Choroid plexus epithelial cell (primary cell): Measurements from ENCODE around the gene OR2AE1.
"Not testable (repeated sequence)": the region's sequence is repeated elsewhere in the genome, so short reads cannot be mapped to it uniquely, and the experiment has no call there.

Experiments used
- DNase-seq: peaks from one replicate; pipeline ENCODE4 v3.0.0-alpha.2; 2010; ENCODE audit warnings: low read depth
- H3K4me3 ChIP-seq: 2 replicates; pipeline ENCODE4 v1.5.1; 2011; ENCODE audit warnings: low read depth, mild to moderate bottlenecking, control low read depth, low read length, moderate library complexity
- TF ChIP-seq, protein P1 (sequence below): conservative IDR thresholded peaks from 2 replicates; pipeline ENCODE4 v1.5.1; 2011; ENCODE audit warnings: low read depth, mild to moderate bottlenecking, control low read depth, inconsistent platforms, low read length, moderate library complexity

OR2AE1 gene

GRCh38 chr7:99901581-99901980 lies 24.7 kb upstream of the OR2AE1 start:
- TF ChIP-seq, protein P1, sequence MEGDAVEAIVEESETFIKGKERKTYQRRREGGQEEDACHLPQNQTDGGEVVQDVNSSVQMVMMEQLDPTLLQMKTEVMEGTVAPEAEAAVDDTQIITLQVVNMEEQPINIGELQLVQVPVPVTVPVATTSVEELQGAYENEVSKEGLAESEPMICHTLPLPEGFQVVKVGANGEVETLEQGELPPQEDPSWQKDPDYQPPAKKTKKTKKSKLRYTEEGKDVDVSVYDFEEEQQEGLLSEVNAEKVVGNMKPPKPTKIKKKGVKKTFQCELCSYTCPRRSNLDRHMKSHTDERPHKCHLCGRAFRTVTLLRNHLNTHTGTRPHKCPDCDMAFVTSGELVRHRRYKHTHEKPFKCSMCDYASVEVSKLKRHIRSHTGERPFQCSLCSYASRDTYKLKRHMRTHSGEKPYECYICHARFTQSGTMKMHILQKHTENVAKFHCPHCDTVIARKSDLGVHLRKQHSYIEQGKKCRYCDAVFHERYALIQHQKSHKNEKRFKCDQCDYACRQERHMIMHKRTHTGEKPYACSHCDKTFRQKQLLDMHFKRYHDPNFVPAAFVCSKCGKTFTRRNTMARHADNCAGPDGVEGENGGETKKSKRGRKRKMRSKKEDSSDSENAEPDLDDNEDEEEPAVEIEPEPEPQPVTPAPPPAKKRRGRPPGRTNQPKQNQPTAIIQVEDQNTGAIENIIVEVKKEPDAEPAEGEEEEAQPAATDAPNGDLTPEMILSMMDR: no peak
- H3K4me3 ChIP-seq: no peak overlapping the region
- no peak for DNase-seq

DNA sequence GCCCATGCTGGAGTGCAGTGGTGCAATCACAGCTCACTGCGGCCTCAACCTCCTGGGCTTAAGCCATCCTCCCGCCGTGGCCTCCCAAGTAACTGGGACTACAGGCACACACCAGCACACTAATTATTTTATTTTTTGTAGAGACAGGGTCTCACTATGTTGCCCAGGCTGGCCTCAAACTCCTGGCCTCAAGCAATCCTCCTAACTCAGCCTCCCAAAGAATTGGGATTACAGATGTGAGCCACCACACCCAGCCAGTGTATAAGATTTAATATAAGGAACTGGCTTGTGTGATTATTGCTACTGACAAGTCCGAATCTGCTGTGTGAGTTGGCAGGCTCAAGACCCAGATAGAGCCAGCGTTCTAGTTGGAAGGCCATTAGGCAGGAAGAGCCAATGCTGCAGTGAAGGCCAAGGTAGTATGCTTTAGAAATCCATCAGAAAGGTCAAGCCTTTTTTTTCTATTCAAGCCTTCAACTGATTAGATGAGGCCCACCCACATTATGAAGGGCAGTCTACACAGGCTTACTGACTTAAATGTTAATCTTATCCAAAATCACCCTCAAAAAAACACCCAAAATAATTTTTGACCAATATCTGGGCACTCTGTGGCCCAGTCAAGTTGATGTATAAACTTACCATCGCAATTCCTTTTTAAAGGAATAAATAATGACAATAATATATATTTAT lies 23.1 kb upstream of the OR2AE1 start:
- DNase-seq: no peak
- H3K4me3 ChIP-seq: no peak overlapping the region
- TF ChIP-seq, protein P1: no peak

DNA sequence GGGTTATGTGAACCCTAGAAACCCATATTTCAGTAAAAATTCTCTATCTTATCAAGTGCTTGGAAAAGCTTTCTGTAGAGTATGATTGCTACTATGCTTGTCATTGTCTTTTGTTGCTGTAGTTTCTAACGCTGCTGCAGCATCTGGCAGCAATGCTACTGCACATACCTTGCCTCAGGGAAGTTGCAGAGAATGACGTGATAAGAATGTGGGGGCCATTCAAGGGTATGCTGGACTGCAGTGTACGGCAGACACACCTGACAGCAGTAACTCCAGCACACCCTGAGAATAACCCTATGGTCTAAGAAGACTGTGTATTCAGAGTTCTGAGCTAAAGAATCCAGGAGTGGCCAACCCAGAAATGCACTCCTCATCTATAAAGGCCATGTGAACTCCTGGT lies 22.0 kb upstream of the OR2AE1 start:
- no peak for DNase-seq
- TF ChIP-seq, protein P1: no peak
- H3K4me3 ChIP-seq: no peak overlapping the region

DNA sequence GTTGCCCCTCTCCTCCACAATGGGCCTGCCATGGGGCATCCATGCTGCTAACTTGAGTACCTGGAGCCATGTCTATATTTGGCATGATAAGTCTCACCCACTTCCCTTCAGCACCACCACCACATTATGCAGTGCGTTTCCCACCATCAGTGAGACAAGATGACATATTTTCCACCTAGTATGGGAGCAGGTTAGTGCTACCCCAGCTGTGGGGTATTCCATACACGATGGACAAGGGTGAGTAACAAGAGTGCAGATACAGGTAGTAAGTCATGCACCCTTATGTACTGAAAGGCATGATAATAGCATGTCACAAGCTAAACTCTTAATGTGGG lies 21.2 kb upstream of the OR2AE1 start:
- no peak overlapping the region for H3K4me3 ChIP-seq

DNA sequence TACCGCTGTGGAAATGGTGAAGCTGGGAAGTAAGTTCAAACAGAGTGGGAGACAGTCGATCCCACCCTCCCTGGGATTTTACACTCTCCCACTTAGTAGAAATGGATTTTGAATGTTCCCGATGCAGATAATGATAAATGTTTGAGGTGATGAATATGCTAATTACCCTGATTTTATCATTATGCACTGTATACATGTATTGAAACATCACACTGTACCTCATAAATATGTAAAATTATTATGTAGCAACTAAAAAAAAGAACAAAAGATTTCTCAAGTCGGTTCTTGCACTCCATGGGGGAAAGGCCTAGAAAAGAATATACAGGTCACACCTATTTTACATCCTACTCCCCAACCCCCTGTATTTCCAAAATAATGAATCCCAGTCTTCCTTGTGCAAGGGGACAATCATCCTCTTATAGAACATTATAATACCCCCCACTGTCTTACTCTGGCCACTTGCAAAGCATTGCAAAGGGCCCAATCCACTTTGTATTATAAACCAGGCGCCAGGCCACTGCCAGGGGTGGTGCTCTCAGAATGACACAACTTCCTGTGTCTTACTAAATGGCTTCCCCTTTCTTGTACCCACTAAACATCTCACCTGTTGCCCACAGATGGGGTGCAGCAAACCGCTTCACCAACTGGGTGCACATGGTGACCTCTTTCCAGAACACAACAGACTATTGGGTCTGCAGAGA lies 20.6 kb upstream of the OR2AE1 start:
- TF ChIP-seq, protein P1: no peak
- no peak overlapping the region for H3K4me3 ChIP-seq
- no peak for DNase-seq

More for the DNA sequence above, 21.2 kb upstream of the OR2AE1 start:
- TF ChIP-seq, protein P1: no peak
- no peak for DNase-seq

GRCh38 chr7:99894738-99895137 lies 17.9 kb upstream of the OR2AE1 start:
- DNase-seq: no peak
- TF ChIP-seq, protein P1: no peak
- H3K4me3 ChIP-seq: no peak overlapping the region

GRCh38 chr7:99893280-99893679 lies 16.4 kb upstream of the OR2AE1 start:
- no peak overlapping the region for H3K4me3 ChIP-seq
- TF ChIP-seq, protein P1: no peak
- DNase-seq: no peak

DNA sequence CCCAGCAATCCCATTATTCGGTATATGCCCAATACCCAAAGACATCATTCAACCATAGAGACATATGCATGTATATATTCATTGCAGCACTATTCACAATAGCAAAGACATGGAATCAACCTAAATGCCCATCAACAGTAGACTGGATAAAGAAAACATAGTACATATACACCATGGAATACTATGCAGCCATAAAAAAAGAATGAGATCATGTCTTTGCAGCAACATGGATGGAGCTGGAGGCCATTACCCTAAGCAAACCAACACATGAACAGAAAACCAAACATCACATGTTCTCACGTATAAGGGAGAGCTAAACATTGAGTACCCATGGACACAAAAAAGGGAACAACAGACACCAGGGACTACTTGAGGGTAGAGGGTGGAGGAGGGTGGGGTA lies 13.5 kb upstream of the OR2AE1 start:
- not testable (repeated sequence) for DNase-seq, H3K4me3 ChIP-seq

- H3K4me3 ChIP-seq, DNase-seq: not testable (repeated sequence)
Observed at GRCh38 chr7:99888366-99888765, 11.5 kb upstream of the OR2AE1 start.
